ENCODE data around the gene MYT1. TPM values are rescaled to one million over a fixed set of nuclear protein-coding genes. Genes with fewer than 3 reads are reported as not detected.

The MYT1 gene
- total and polyA plus RNA-seq, 9 of the 15 experiments (the other 6 are each of a cell fraction or from before 2014, with no cell fraction given) = 0.02 to 0.12 (median 0.06) TPM; not detected in 4

DNA sequence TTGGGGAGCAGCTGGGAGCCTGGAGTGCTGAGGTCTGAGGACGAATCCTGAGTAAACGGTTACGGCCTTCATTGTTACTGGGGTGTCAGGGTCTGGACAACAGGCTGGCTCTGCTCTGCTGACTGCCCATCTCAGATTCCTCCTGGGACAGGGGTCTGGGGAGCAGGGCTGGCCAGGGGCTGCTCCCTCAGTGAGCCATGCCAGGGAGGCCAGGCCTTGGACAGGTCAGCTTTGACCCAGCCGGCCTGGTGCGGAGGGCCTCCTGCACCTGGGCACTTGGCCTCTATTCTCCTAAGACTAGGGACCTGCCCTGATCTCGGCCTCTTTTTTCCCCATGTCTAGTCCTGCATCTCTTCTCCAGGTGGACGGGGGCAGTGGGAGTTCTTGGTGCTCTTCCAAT is 44.9 kb downstream of the MYT1 start:
- Histone ChIP-seq H3K4me3 (no peak overlapping the region), H3K9me3 (replicated peaks; ENCODE audit: control insufficient read depth, insufficient read depth, low read depth, low read length) (no peaks in the 10 kb centered on the region), H2AFZ (ENCODE audit: low read depth, low read length) (no peak overlapping the region), H3K4me2 (ENCODE audit: insufficient read depth, low read length) (no peak overlapping the region), H3K9ac (ENCODE audit: insufficient read depth in 1 of 2, low read depth in 2 of 2, low read length in 2 of 2) (no peak overlapping the region), H3K9me1 (ENCODE audit: control insufficient read depth, insufficient read depth, low read length) (no peaks in the 10 kb centered on the region), H3K27ac (ENCODE audit: extremely low read depth, low read depth, low read length) (no peak overlapping the region), H3K4me1 (replicated peaks in 1 of 2; ENCODE audit: control insufficient read depth in 2 of 2, insufficient read depth in 2 of 2, low read length in 2 of 2) (peaks cover 3 to 22% of the 10 kb centered on the region in 2 experiments; a peak in 4 of 5 replicates), H4K20me1 (replicated peaks; ENCODE audit: control insufficient read depth, insufficient read depth, low read length) (peaks cover 16% of the 10 kb centered on the region; the same call in 1 of the 2 replicates), H3K27me3 (ENCODE audit: control insufficient read depth in 2 of 2, insufficient read depth in 2 of 2, low read length in 2 of 2) (peaks cover 58 to 93% of the 10 kb centered on the region in 2 experiments), H3K79me2 (ENCODE audit: control insufficient read depth, insufficient read depth, low read length) (no peaks in the 10 kb centered on the region), H3K36me3 (ENCODE audit: control insufficient read depth, insufficient read depth, low read length) (no peaks in the 10 kb centered on the region)
- ATAC-seq (no peak), DNase-seq (ENCODE audit: extremely low read depth in 1 of 4, low spot score in 3 of 4) (no peak), FAIRE-seq (no peak)
- 18% methylated on average over 6 of the region's 7 CpGs for WGBS (ENCODE audit: insufficient coverage, low coverage, missing lambda C conversion rate)
- intact Hi-C loops (cut with micrococcal nuclease) = no loop called here
- ChIA-PET POLR2A (interaction anchor here (0.6 kb wide), 1 partner anchor 47 kb away, joined by 3 read pairs; the partner anchor contains the start of gene PCMTD2), CTCF (ENCODE audit: low intra/inter-chr PET ratio) (no interaction called here)
- TF ChIP-seq ZNF408 (CRISPR knock-in tag; IDR thresholded peaks at IDR 0.05; ENCODE audit: low read depth) (no peak), POLR2A (conservative IDR thresholded peaks at IDR 0.05) (no peak)
- no TSS peak for BruUV-seq (replicated peaks)
- in situ Hi-C loops (cut with MboI) = no loop called here

DNA sequence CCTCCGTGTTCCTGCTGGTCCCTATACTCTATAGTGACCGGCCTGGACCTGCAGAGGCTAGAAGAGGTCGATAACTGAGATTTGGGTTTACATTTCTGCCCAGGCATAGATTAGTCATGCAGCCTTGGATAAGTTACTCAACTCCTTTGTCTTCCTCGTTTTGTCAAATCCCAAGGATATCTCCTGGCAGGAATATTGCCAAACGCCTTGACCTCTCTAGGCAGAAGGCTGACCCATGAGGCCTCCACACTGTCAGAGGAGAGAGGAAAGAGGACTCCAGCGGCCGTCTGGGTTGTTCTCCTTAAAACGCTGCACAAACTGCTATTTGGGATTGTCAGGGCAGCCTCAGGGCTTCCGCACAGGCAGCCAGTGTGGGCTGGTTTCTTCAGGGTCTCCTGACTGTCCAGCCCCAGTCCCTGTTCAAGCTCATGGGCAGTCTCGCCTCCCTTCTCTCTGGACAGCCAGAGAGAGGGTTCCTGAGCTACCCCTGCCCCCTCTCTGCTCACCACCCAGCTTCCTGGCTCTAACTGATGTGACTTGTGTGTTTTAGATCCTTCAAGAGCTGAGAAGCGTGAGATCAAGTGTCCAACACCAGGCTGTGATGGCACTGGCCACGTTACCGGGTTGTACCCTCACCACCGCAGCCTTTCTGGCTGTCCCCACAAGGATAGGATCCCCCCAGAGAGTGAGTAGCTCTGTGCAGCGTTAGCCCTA is 46.6 kb downstream of the MYT1 start:
- no peak for TF ChIP-seq STAT5A (IDR thresholded peaks at IDR 0.05; ENCODE audit: borderline replicate concordance, low read length)
- TF ChIP-seq, protein P1, sequence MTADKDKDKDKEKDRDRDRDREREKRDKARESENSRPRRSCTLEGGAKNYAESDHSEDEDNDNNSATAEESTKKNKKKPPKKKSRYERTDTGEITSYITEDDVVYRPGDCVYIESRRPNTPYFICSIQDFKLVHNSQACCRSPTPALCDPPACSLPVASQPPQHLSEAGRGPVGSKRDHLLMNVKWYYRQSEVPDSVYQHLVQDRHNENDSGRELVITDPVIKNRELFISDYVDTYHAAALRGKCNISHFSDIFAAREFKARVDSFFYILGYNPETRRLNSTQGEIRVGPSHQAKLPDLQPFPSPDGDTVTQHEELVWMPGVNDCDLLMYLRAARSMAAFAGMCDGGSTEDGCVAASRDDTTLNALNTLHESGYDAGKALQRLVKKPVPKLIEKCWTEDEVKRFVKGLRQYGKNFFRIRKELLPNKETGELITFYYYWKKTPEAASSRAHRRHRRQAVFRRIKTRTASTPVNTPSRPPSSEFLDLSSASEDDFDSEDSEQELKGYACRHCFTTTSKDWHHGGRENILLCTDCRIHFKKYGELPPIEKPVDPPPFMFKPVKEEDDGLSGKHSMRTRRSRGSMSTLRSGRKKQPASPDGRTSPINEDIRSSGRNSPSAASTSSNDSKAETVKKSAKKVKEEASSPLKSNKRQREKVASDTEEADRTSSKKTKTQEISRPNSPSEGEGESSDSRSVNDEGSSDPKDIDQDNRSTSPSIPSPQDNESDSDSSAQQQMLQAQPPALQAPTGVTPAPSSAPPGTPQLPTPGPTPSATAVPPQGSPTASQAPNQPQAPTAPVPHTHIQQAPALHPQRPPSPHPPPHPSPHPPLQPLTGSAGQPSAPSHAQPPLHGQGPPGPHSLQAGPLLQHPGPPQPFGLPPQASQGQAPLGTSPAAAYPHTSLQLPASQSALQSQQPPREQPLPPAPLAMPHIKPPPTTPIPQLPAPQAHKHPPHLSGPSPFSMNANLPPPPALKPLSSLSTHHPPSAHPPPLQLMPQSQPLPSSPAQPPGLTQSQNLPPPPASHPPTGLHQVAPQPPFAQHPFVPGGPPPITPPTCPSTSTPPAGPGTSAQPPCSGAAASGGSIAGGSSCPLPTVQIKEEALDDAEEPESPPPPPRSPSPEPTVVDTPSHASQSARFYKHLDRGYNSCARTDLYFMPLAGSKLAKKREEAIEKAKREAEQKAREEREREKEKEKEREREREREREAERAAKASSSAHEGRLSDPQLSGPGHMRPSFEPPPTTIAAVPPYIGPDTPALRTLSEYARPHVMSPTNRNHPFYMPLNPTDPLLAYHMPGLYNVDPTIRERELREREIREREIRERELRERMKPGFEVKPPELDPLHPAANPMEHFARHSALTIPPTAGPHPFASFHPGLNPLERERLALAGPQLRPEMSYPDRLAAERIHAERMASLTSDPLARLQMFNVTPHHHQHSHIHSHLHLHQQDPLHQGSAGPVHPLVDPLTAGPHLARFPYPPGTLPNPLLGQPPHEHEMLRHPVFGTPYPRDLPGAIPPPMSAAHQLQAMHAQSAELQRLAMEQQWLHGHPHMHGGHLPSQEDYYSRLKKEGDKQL (CRISPR knock-in tag; IDR thresholded peaks at IDR 0.05; ENCODE audit: borderline replicate concordance) = no peak
- no peak for TF ChIP-seq PRPF4 (IDR thresholded peaks at IDR 0.05; ENCODE audit: insufficient read depth, low read depth, low read length, poor library complexity, severe bottlenecking)
- peaks cover 3 to 21% of the 10 kb centered on the region in 2 experiments; a peak in 4 of 5 replicates for H3K4me1 ChIP-seq (replicated peaks in 1 of 2; ENCODE audit: control insufficient read depth in 2 of 2, insufficient read depth in 2 of 2, low read length in 2 of 2)
- H3K27me3 ChIP-seq (ENCODE audit: control insufficient read depth in 2 of 2, insufficient read depth in 2 of 2, low read length in 2 of 2) = peaks cover 51 to 87% of the 10 kb centered on the region in 2 experiments
- no peaks in the 10 kb centered on the region for H3K79me2 ChIP-seq (ENCODE audit: control insufficient read depth, insufficient read depth, low read length)
- BruUV-seq (replicated peaks) = no TSS peak
- H3K36me3 ChIP-seq (ENCODE audit: control insufficient read depth, insufficient read depth, low read length) = no peaks in the 10 kb centered on the region
- peaks cover 20% of the 10 kb centered on the region for H4K20me1 ChIP-seq (replicated peaks; ENCODE audit: control insufficient read depth, insufficient read depth, low read length)
- no peak for ATAC-seq
- no peak overlapping the region for H3K27ac ChIP-seq (ENCODE audit: extremely low read depth, low read depth, low read length)
- H3K4me3 ChIP-seq = no peak overlapping the region
- no peaks in the 10 kb centered on the region for H3K9me3 ChIP-seq (replicated peaks; ENCODE audit: control insufficient read depth, insufficient read depth, low read depth, low read length)
- H2AFZ ChIP-seq (ENCODE audit: low read depth, low read length) = no peak overlapping the region
- no peak for DNase-seq (ENCODE audit: extremely low read depth in 1 of 4, low spot score in 3 of 4)
- no peak overlapping the region for H3K4me2 ChIP-seq (ENCODE audit: insufficient read depth, low read length)
- intact Hi-C loops (cut with micrococcal nuclease) (no loop called here), in situ Hi-C loops (cut with MboI) (no loop called here)
- H3K9me1 ChIP-seq (ENCODE audit: control insufficient read depth, insufficient read depth, low read length) = no peaks in the 10 kb centered on the region
- no peak for FAIRE-seq
- POLR2A ChIA-PET = interaction anchor here (1.2 to 1.6 kb wide), 2 partner anchors 8 to 12 kb away, joined by 4 to 7 read pairs; no protein-coding TSS in a partner anchor
- H3K9ac ChIP-seq (ENCODE audit: insufficient read depth in 1 of 2, low read depth in 2 of 2, low read length in 2 of 2) = peak overlapping the region in 1 of 2 experiments; percentile 54; a peak in 1 of 4 replicates
- CTCF ChIA-PET (ENCODE audit: low intra/inter-chr PET ratio) = no interaction called here
- WGBS (ENCODE audit: insufficient coverage, low coverage, missing lambda C conversion rate) = 5% methylated on average over 15 of the region's 15 CpGs
